ENCODE results near the gene METTL21C.

The METTL21C gene

GRCh38 chr13:102697264-102697663, 2.4 kb upstream of the METTL21C start:
- DNase-seq, result no peak

- DNase-seq, result no peak
Measured at GRCh38 chr13:102696465-102696864, 1.6 kb upstream of the METTL21C start.

DNA sequence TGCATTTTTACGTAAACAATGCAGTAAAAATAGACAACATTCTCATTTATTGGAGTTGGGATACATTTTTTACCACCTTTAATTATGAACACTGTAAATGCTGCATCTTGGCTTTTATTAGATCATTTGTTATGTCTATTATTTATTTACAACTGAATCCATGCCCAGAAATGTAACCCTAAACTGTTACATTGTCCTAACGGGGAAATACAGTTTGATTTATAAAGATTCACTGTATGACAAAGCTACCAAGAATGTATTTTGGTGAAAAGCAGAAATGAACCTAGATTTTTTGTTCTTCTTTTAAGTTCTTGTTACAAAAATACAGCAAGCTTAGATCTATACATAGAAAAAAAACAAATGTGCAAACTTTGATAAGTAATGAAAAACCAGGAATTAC, 1.1 kb downstream of the METTL21C start:
- DNase-seq, result no peak

DNA sequence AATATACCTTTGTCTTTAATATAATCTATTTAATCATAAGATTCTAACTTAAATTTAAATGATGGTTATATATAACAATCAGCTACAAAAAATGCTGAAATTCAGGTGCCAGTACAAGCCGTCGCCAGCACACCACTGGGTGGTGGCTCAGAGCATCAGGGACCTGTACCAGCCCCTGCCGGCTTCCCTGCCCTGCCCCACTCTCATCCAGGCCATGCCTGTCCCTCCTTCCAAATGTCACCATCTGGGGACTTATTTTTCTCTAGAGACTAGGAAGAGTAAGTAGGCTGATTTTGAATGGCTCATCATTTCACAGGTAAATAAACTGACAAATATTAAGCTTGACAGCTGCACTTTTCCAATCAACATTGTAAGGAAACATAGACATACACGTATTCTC, 1.6 kb downstream of the METTL21C start:
- no peak for DNase-seq

DNA sequence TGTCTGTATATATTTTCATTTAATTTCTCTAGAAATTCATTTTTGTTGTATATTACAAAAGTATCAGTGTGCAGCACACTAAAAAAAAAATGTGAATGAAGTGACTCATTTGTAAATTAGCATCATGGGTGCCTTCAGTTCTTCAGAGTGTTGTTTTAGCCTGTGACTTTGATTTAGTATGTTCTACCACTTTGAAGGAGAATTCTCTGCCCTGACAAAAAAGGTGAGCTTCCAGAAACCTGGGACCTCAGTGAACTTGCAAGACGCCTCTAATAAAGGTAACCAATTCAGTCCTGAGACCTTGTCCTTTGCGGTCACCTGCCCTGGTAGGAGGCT, 2.4 kb downstream of the METTL21C start:
- DNase-seq, result no peak

- no peak for DNase-seq
Measured at GRCh38 chr13:102690883-102691282, 4.0 kb downstream of the METTL21C start.

GRCh38 chr13:102688306-102688973, 6.4 kb downstream of the METTL21C start:
- no peak for DNase-seq

GRCh38 chr13:102687520-102687919, 7.3 kb downstream of the METTL21C start:
- DNase-seq, result no peak

- no peak for DNase-seq
Measured at GRCh38 chr13:102686024-102686423, 8.8 kb downstream of the METTL21C start.

DNA sequence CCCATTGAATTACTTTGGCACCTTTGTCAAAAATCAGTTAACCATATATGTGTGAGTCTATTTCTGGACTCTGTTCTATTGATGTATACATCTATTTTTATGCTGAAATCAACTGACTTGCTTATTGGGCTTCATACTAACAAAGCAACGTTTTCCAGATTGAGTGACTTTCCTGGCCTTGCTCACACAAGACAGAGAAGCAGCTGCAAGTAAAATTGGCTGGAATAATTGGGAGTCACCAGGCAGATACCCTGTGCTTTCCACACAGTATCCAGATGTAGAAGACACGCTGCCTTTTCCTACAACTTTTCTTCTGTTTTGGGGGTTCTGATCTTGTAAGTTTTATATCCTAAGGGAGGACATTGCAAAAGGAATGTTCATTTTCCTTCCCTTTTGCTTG, 11.2 kb downstream of the METTL21C start:
- no peak for DNase-seq

GRCh38 chr13:102682727-102683126, 12.1 kb downstream of the METTL21C start:
- DNase-seq, result no peak

GRCh38 chr13:102682211-102682610, 12.6 kb downstream of the METTL21C start:
- DNase-seq, result no peak

- no peak for DNase-seq
Measured at GRCh38 chr13:102680842-102681740, 13.8 kb downstream of the METTL21C start.

DNA sequence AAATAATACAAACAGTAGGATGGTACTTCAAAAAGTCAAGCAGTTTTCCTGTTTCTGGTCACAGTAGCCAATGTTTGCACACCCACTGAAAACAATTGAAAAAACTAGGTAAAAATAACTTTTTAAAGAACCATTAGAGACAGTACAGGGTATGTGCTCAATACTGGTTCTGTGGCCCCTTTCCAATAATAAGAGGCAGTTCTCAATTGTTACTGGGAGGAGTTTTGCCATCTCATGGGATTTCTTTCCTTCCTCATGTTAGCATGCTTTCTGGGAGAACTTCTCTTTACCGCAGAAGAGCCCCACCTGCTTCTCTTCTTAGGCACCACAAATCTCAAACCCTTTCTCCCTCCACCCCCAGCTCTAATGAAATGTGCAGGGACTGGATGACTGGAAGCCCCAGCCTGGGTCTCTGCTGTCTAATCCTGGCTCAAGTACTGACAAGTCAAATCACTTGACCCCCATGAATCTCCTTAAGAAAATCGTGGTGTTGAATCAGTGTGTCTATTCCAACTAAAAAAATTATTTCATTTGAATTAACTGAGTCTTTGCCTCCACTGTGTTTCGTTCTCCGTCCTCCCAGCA, 14.6 kb downstream of the METTL21C start:
- no peak for DNase-seq

- no peak for DNase-seq
Measured at GRCh38 chr13:102679449-102680132, 15.3 kb downstream of the METTL21C start.

GRCh38 chr13:102678339-102679107, 16.3 kb downstream of the METTL21C start:
- no peak for DNase-seq

DNA sequence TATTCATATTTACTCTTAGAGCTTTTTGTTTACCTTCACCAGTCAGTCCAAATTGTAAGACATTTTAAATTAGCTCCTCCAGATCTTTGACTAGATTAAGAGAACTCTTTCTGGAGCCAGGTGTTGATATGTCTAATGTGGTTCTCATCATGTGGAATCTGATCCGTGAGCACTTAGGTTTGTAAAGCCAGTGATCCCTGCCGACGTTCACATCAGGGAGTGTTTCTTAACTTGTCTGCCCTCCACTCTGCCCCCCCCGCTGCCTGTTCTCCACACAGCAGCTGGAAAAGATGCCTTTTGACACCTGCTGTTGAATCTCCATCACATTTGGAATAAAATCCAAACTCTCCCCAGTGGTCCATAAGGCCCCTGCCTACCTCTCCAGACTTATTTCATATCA, 17.7 kb downstream of the METTL21C start:
- DNase-seq, result no peak

- no peak for DNase-seq
Measured at GRCh38 chr13:102675115-102675514, 19.7 kb downstream of the METTL21C start.

GRCh38 chr13:102670130-102670529, 24.7 kb downstream of the METTL21C start:
- DNase-seq, result no peak

GRCh38 chr13:102667911-102668310, 26.9 kb downstream of the METTL21C start:
- DNase-seq, result no peak

- no peak for DNase-seq
Measured at GRCh38 chr13:102667023-102667422, 27.8 kb downstream of the METTL21C start.

DNA sequence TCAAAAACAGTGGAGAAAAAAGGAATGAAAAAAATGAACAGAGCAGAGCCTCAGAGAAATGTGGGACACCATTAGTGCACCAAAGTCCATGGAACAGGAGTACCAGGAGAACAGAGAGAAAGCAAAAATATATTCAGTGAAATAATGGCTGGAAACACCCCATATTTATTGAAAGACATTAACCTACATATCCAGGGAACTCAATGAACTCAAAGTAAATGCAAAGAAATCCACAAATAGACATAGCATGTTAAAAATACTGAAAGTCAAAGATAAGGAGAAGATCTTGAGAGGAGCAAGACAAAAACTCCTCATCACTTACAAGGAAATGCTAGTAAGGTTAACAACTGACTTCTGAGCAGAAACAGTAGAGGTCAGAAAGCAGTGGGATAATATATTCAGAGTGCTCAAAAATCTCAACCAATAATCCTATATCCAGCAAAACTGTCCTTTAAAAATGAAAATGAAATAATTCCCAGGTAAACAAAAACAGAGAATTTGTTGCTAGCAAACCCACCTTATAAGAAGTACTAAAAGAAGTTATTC, 35.6 kb downstream of the METTL21C start:
- no peak for DNase-seq

Data from SW 1271 (cell line).